RCC 7860 (cell line): Measurements from ENCODE around the gene PIP4K2C.
"Not testable (repeated sequence)": the region's sequence is repeated elsewhere in the genome, so short reads cannot be mapped to it uniquely, and the experiment has no call there.

Source experiments
- DNase-seq: peaks from one replicate; pipeline ENCODE4 v3.0.0-alpha.2; 2015; ENCODE audit warnings: low spot score
- FAIRE-seq: peaks from 2 replicates; lab custom pipeline; 2012; peaks lifted over from hg19 to GRCh38; lab: Jason Lieb, UNC

The PIP4K2C gene

GRCh38 chr12:57607958-57608663 lies 17.1 kb downstream of the PIP4K2C start:
- DNase-seq (no peak), FAIRE-seq (no peak)

DNA sequence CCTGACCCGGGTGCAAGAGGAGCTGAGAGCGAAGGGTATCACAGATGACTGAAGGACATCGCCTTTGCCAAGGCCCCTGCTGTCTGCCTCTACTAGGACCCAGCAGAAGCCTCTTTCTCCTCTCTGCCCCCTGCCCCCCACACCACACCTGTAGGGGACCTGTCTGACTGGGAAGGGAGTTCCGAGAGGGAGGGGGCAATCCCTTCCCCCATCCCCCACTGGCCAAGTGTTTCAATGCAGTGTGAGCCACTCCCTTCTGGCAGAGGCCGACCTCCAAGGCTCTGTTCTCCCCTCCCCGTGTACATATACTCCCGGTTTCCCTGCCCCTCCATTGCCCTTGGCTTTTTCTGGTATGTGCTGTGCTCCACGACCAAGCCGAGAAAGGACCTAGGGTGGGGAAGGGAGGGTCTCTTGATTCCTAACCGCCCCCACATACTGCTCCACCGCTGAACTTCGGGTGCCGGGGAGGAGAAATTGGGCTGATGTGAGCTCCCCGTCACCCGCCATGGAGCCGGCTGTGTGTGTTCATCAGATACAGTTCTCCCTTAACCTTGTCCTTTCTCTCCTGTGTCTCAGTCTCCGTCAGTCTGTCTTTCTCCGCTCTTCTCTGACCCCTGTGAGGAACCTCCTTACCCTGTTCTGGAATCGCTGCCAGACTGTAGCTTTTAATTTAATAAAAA lies 18.2 kb downstream of the PIP4K2C start:
- DNase-seq (no peak), FAIRE-seq (no peak)

DNA sequence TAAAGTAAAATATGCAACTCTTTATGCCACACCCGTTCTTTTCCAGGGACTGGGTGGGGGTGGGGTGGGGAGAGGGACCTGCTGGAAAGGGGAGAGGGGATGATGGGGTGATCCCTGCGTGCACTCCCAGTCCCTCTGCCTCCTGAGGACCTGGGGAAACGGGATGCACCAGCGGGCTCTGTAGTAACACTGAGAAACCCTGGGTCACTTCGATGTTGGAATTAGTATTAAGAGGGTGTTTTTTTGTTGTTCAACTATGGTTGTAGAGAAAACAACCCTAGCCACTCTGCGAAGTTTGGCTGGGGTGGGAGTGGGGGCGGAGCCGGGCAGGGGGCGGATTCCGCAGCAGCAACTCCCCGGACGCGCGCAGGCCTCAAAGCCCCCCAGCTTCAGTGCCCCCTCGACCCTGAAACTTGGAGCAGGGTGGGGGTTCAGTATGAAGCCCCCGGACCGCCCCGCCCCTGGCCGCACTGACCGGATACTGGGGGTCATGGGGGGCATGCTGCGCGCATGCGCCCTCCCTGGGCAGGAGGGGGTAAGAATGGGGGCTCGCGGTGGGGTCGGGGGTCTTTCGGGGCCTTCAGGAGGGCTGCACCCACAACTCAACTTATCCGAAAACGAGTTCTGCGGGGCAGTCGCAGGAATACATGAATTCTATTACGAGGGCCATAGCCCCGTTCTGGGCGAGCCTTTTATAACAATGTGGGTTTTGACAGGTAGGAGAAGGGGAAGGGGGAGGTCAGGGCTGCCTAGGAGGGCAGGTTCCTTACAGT lies 19.0 kb downstream of the PIP4K2C start:
- DNase-seq (no peak), FAIRE-seq (no peak)

- FAIRE-seq, result no peak
- no peak for DNase-seq
These were observed 19.6 kb downstream of the PIP4K2C start for GRCh38 chr12:57610554-57611107.

DNA sequence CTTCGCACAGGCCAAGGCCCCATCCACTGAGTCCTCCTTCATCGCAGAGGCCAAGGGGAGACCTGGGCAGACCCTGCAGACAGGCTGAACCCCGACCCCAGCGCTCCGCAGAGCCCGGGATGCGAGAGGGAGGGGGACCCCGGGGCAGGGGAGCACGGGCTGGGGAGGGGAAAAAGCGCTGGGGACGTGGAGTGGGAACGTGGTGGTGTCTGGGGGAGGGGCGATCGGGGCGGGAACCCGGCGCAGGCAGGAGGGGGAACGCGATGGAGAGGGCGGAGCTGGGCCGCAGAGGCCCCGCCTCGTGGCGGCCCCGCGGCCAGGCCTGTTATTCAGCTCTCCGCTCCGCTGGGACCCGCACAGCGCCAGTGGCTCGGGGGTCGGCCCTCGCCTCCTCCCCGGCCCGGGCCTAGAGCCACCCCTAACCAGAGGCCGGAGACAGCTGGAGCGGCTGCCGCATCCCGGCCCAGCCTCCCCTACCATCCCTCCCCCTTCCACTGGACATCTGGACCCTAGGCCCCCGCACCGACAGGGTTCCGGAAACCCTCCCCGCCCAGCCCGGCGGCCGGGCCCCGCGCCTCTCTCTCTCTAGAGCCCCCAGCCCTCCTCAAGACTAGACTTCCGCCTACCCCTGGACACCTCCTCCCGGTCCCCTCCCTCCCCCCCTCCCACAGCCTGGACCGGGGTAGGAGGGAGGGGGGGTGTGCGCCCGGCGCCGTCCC lies 20.3 kb downstream of the PIP4K2C start, which contains the start of gene ARHGEF25:
Gene ARHGEF25 (plus strand): TSS at position 328 of the 719 bp plus-strand sequence. CDS start 460 bp downstream, outside the sequence.
- no peak for FAIRE-seq
- no peak for DNase-seq

DNA sequence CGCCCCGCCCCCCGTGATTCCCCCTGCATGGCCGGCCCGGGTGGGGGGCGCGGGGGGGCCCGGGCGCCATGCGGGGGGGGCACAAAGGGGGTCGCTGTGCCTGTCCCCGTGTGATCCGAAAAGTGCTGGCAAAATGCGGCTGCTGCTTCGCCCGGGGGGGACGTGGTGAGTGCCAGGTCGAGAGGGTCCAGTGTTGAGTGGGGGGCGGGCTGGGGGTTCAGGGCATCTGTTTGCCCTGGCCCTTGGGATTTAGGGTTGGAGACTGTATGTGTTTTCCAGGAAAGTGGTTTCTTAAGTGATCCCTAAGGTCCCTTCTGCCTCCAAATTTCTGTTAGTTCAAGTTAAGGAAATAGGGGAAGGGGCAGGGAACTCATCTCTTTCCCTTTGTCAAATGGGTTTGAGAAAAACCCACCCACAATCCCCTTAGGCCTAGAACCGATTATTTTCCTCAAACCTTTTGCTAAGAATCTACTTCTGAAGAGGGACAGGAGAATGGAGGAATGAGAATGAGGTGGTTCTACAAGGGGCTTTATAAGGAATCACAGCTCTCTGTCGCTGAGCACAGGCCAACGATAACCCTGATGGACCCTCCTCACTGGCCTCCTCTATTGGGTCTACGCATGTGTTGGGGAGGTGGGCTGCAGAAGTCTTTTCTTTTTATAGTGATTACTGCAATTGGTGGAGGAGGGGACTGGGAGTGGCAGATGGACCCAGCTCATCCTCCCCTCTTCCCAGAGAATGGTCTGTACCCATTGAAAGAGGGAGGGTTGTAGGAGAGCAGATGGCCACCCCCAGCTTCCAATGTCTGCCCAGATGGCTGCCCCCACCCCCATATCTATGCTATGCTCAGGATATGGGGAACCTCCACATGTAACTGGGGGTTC lies 21.1 kb downstream of the PIP4K2C start:
- DNase-seq, result no peak
- no peak for FAIRE-seq

- DNase-seq (no peak), FAIRE-seq (no peak)
These were observed 21.9 kb downstream of the PIP4K2C start for GRCh38 chr12:57612711-57613426.

GRCh38 chr12:57613427-57614109 lies 22.6 kb downstream of the PIP4K2C start:
- no peak for DNase-seq
- no peak for FAIRE-seq

GRCh38 chr12:57614178-57614947 lies 23.4 kb downstream of the PIP4K2C start:
- FAIRE-seq, result no peak
- DNase-seq, result no peak

DNA sequence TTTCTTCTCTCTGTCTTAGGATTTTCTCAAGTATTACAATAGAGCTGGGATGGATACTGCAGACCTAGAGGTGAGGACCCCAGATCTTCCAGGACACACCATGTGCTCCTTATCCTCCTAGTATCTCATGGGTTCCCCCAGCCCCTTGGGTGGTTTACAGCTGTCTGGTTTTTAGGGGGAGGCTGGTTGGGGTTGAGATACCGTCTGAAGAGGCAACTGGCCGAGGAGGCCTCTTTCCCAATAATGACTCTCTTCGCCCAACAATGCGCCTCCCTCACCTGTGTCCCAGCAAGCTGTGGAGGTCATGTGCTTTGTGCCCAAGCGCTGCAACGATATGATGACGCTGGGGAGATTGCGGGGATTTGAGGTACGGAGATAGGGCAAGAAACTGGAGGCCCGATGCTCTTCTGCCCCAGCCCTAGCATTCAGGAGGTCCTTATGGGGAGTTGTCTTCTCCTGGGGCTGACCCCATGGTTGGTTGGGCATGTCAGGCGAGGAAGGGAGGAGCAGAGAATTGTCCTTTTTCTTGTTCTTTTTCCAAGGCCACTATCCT lies 24.0 kb downstream of the PIP4K2C start:
- no peak for FAIRE-seq

DNA sequence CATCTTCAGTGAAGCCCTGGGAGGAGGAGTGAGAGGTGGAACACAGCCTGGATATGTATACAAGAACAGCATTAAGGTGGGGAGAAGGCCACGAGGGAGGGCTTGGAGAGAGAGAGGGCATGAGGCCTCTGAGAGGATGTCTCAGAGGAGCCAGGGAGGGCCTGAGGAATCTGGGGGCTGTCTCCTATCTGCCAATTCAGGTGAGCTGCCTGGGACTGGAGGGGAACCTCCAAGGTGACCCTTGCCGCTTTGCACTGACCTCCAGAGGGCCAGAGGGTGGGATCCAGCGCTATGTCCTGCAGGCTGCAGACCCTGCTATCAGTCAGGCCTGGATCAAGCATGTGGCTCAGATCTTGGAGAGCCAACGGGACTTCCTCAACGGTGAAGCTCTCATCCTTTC lies 24.6 kb downstream of the PIP4K2C start:
- DNase-seq (no peak), FAIRE-seq (no peak)

More for the DNA sequence above, 24.0 kb downstream of the PIP4K2C start:
- DNase-seq, result no peak

GRCh38 chr12:57616383-57617101 lies 25.6 kb downstream of the PIP4K2C start:
- no peak for DNase-seq
- FAIRE-seq, result no peak

- DNase-seq (no peak), FAIRE-seq (no peak)
These were observed 26.9 kb downstream of the PIP4K2C start for GRCh38 chr12:57617942-57618341.

GRCh38 chr12:57618431-57618830 lies 27.4 kb downstream of the PIP4K2C start:
- not testable (repeated sequence) for DNase-seq, FAIRE-seq

- DNase-seq, result no peak
- no peak for FAIRE-seq
These were observed 28.0 kb downstream of the PIP4K2C start for GRCh38 chr12:57618966-57619433.

GRCh38 chr12:57619434-57620244 lies 28.6 kb downstream of the PIP4K2C start:
- no peak for FAIRE-seq
- DNase-seq, result no peak
